DMS53 treated with DMSO at 0.1 percent for 48 hours (cell line): ENCODE data around the gene MKNK2.

Experiments used
- DNase-seq: peaks from one replicate; lab custom pipeline; 2025; ENCODE audit not compliant: unreplicated experiment; lab: John Stamatoyannopoulos, UW

Gene MKNK2

GRCh38 chr19:2080336-2080988 lies 29.4 kb upstream of the MKNK2 start:
- DNase-seq: no peak

- no peak for DNase-seq
Measured at GRCh38 chr19:2079865-2080301, 28.8 kb upstream of the MKNK2 start.

GRCh38 chr19:2079076-2079864 lies 28.2 kb upstream of the MKNK2 start:
- no peak for DNase-seq

- DNase-seq: no peak
Measured at GRCh38 chr19:2077833-2078619, 27.0 kb upstream of the MKNK2 start.

GRCh38 chr19:2077398-2077797 lies 26.4 kb upstream of the MKNK2 start:
- no peak for DNase-seq

- no peak for DNase-seq
Measured at GRCh38 chr19:2076526-2076944, 25.5 kb upstream of the MKNK2 start.

GRCh38 chr19:2072757-2073551 lies 21.9 kb upstream of the MKNK2 start:
- DNase-seq: no peak

- no peak for DNase-seq
Measured at GRCh38 chr19:2070986-2071673, 20.1 kb upstream of the MKNK2 start.

GRCh38 chr19:2070436-2070827 lies 19.4 kb upstream of the MKNK2 start:
- DNase-seq: no peak

GRCh38 chr19:2064788-2065524 lies 13.9 kb upstream of the MKNK2 start:
- no peak for DNase-seq

GRCh38 chr19:2064395-2064787 lies 13.3 kb upstream of the MKNK2 start:
- no peak for DNase-seq

- DNase-seq: no peak
Measured at GRCh38 chr19:2063824-2064223, 12.8 kb upstream of the MKNK2 start.

GRCh38 chr19:2062770-2063169 lies 11.7 kb upstream of the MKNK2 start:
- DNase-seq: no peak

- DNase-seq: no peak
Measured at GRCh38 chr19:2062389-2062729, 11.3 kb upstream of the MKNK2 start.

GRCh38 chr19:2061495-2062388 lies 10.7 kb upstream of the MKNK2 start:
- DNase-seq: peak; percentile 92

- no peak for DNase-seq
Measured at GRCh38 chr19:2060884-2061494, 9.9 kb upstream of the MKNK2 start.

- DNase-seq: peak; percentile 84
Measured at GRCh38 chr19:2059422-2060201, 8.6 kb upstream of the MKNK2 start.
